GM23248 (cell line): ENCODE measurements around the gene PHB1. TPM values are rescaled to one million over a fixed set of nuclear protein-coding genes. Genes with fewer than 3 reads are reported as not detected.
"Not testable (repeated sequence)": the region's sequence is repeated elsewhere in the genome, so short reads cannot be mapped to it uniquely, and the experiment has no call there.

Experiments used
- DNase-seq: peaks from one replicate; pipeline ENCODE4 v3.0.0-alpha.2; 2015
- H2AFZ ChIP-seq: fragments of 200-600 bp; sonication (generic); 2 replicates; pipeline ENCODE4 v1.6.1; 2016; ENCODE audit warnings: antibody characterized with exemption
- H3F3A ChIP-seq: fragments of 200-600 bp; sonication (generic); 2 replicates; pipeline ENCODE4 v1.6.1; 2016; ENCODE audit warnings: mild to moderate bottlenecking, antibody characterized with exemption, mixed run types; ENCODE audit not compliant: insufficient read depth
- H3K27ac ChIP-seq: fragments of 200-600 bp; sonication (generic); 2 replicates; pipeline ENCODE4 v1.5.1; 2016; ENCODE audit warnings: mild to moderate bottlenecking
- H3K27me3 ChIP-seq: fragments of 200-600 bp; sonication (generic); replicated peaks from 2 replicates; pipeline ENCODE4 v1.6.1; 2016; ENCODE audit warnings: mild to moderate bottlenecking; ENCODE audit not compliant: insufficient read depth
- H3K36me3 ChIP-seq: fragments of 200-600 bp; sonication (generic); 2 replicates; pipeline ENCODE4 v1.6.1; 2016; ENCODE audit warnings: low read depth, mild to moderate bottlenecking
- H3K4me1 ChIP-seq: fragments of 200-600 bp; sonication (generic); 2 replicates; pipeline ENCODE4 v1.6.1; 2016; ENCODE audit warnings: mild to moderate bottlenecking; ENCODE audit not compliant: insufficient read depth
- H3K4me2 ChIP-seq: fragments of 200-600 bp; sonication (generic); one replicate; pipeline ENCODE4 v1.6.1; 2016; ENCODE audit warnings: mild to moderate bottlenecking; ENCODE audit not compliant: unreplicated experiment
- H3K4me3 ChIP-seq: fragments of 200-600 bp; sonication (generic); 2 replicates; pipeline ENCODE4 v1.5.1; 2016; ENCODE audit warnings: mild to moderate bottlenecking
- H3K79me2 ChIP-seq: fragments of 200-600 bp; sonication (generic); 2 replicates; pipeline ENCODE4 v1.6.1; 2016; ENCODE audit warnings: mild to moderate bottlenecking; ENCODE audit not compliant: insufficient read depth
- H3K9ac ChIP-seq: fragments of 200-600 bp; sonication (generic); 2 replicates; pipeline ENCODE4 v1.6.1; 2016; ENCODE audit warnings: mild to moderate bottlenecking
- H3K9me2 ChIP-seq: fragments of 200-600 bp; sonication (generic); 2 replicates; pipeline ENCODE4 v1.6.1; 2016; ENCODE audit warnings: mixed run types, mild to moderate bottlenecking, moderate library complexity; ENCODE audit not compliant: insufficient read depth
- H3K9me3 ChIP-seq: fragments of 200-600 bp; sonication (generic); one replicate; pipeline ENCODE4 v1.6.1; 2017; ENCODE audit warnings: low read depth
- H4K20me1 ChIP-seq: fragments of 200-600 bp; sonication (generic); 2 replicates; pipeline ENCODE4 v1.6.0; 2016; ENCODE audit not compliant: insufficient read depth
- EZH2 ChIP-seq: fragments of 200-600 bp; sonication (generic); IDR thresholded peaks from 2 replicates; pipeline ENCODE4 v1.6.1; 2018; ENCODE audit warnings: antibody characterized with exemption, mild to moderate bottlenecking; ENCODE audit not compliant: insufficient read depth, poor library complexity, severe bottlenecking
- EZH2phosphoT487 ChIP-seq: fragments of 200-600 bp; sonication (generic); IDR thresholded peaks from 2 replicates; pipeline ENCODE4 v1.6.1; 2018; ENCODE audit warnings: antibody characterized with exemption, moderate library complexity, mild to moderate bottlenecking, low read depth; ENCODE audit not compliant: insufficient read depth
- WGBS, 2 experiments: methylation state at CpG; one replicate each; pipeline ENCODE4 v1.1.6; 2015 to 2017; ENCODE audit warnings: low lambda C conversion rate in 2 of 2, low coverage in 1 of 2; ENCODE audit errors: missing lambda C conversion rate in 2 of 2; 5-methylcytosine and 5-hydroxymethylcytosine counted together
- in situ Hi-C: fragments of 300-500 bp; cut with MboI; formaldehyde crosslinking; loops from 2 replicates; pipeline ENCODE4 v1.15.0; 2020
- polyA plus RNA-seq: library from polyadenylated mRNA; unstranded; fragments of >200 nt; fragmentation: Nextera tagmentation; extraction: Ambion mirVana; gene quantifications from 2 replicates; pipeline ENCODE4 v1.2.1, GENCODE V29; 2016
- total RNA-seq: library from RNA; depleted of rRNA; stranded (reverse); fragments of >200 nt; shearing (Covaris generic); gene quantifications from 2 replicates; pipeline ENCODE4 v1.2.3, GENCODE V29; 2014

Gene PHB1
- total and polyA plus RNA-seq, 2 experiments from 2014 or later, result 107 to 177 TPM

- in situ Hi-C loops, result no loop called here
- Histone ChIP-seq H3K27me3 (no peaks in the 10 kb centered on the region), H3K4me2 (no peak overlapping the region), H3F3A (no peaks in the 10 kb centered on the region), H2AFZ (no peak overlapping the region), H3K27ac (no peak overlapping the region), H3K9me2 (no peaks in the 10 kb centered on the region), H3K4me3 (no peak overlapping the region), H3K79me2 (no peaks in the 10 kb centered on the region), H4K20me1 (no peaks in the 10 kb centered on the region), H3K36me3 (no peaks in the 10 kb centered on the region), H3K9me3 (no peaks in the 10 kb centered on the region), H3K9ac (no peak overlapping the region), H3K4me1 (no peaks in the 10 kb centered on the region)
- TF ChIP-seq EZH2phosphoT487 (no peak), EZH2 (no peak)
- WGBS, 2 experiments, result 46 to 61% methylated on average over 8 to 13 of the region's 13 CpGs
- DNase-seq, result no peak
Observed at GRCh38 chr17:49370971-49371834, 43.5 kb downstream of the PHB1 start.

- Histone ChIP-seq H3K9me2 (no peaks in the 10 kb centered on the region), H3K27me3 (no peaks in the 10 kb centered on the region), H3K9ac (no peak overlapping the region), H3K36me3 (no peaks in the 10 kb centered on the region), H3K9me3 (no peaks in the 10 kb centered on the region), H3K4me3 (no peak overlapping the region), H3F3A (no peaks in the 10 kb centered on the region), H3K4me2 (no peak overlapping the region), H3K4me1 (no peaks in the 10 kb centered on the region), H3K27ac (no peak overlapping the region), H2AFZ (no peak overlapping the region), H3K79me2 (no peaks in the 10 kb centered on the region), H4K20me1 (no peaks in the 10 kb centered on the region)
- in situ Hi-C loops, result no loop called here
- WGBS, 2 experiments, result 96 to 100% methylated on average over 1 of the region's 1 CpG
- no peak for TF ChIP-seq EZH2
- DNase-seq, result no peak
Observed at GRCh38 chr17:49369760-49370159, 44.9 kb downstream of the PHB1 start.

GRCh38 chr17:49369089-49369488, 45.6 kb downstream of the PHB1 start:
- Histone ChIP-seq H3K27me3 (no peaks in the 10 kb centered on the region), H3F3A (no peaks in the 10 kb centered on the region), H3K36me3 (no peaks in the 10 kb centered on the region), H2AFZ (no peak overlapping the region), H3K4me3 (no peak overlapping the region), H3K27ac (no peak overlapping the region), H4K20me1 (no peaks in the 10 kb centered on the region), H3K9ac (no peak overlapping the region), H3K4me1 (no peaks in the 10 kb centered on the region), H3K9me2 (no peaks in the 10 kb centered on the region), H3K79me2 (no peaks in the 10 kb centered on the region), H3K4me2 (no peak overlapping the region), H3K9me3 (no peaks in the 10 kb centered on the region)
- TF ChIP-seq EZH2phosphoT487 (no peak), EZH2 (no peak)
- no peak for DNase-seq
- in situ Hi-C loops, result no loop called here
- WGBS, 2 experiments, result 55 to 70% methylated on average over 1 of the region's 1 CpG

- WGBS, 2 experiments, result 12 to 14% methylated on average over 2 of the region's 2 CpGs
- Histone ChIP-seq H3K36me3 (no peaks in the 10 kb centered on the region), H3K9me3 (no peaks in the 10 kb centered on the region), H3F3A (no peaks in the 10 kb centered on the region; the same call in 1 of the 2 replicates), H3K4me2 (no peak overlapping the region), H3K27me3 (no peaks in the 10 kb centered on the region), H2AFZ (no peak overlapping the region), H3K27ac (no peak overlapping the region), H3K4me1 (no peaks in the 10 kb centered on the region), H3K9ac (no peak overlapping the region), H3K4me3 (no peak overlapping the region), H4K20me1 (0 out of 2 replicates have a peak, but pooled peaks cover 2% of the 10 kb centered on the region), H3K9me2 (no peaks in the 10 kb centered on the region), H3K79me2 (peaks cover 6% of the 10 kb centered on the region)
- peak; percentile 54 for DNase-seq
- TF ChIP-seq EZH2 (no peak), EZH2phosphoT487 (no peak)
- in situ Hi-C loops, result no loop called here
Observed at GRCh38 chr17:49365667-49366066, 49.0 kb downstream of the PHB1 start.

GRCh38 chr17:49365126-49365525, 49.6 kb downstream of the PHB1 start:
- H3K9me3 ChIP-seq, DNase-seq, in situ Hi-C loops, H3K4me2 ChIP-seq, H3K9me2 ChIP-seq, H3K27ac ChIP-seq, H3K4me1 ChIP-seq, H3K27me3 ChIP-seq, H2AFZ ChIP-seq, H3F3A ChIP-seq, H4K20me1 ChIP-seq, H3K4me3 ChIP-seq, H3K36me3 ChIP-seq, H3K9ac ChIP-seq: not testable (repeated sequence)
- H3K79me2 ChIP-seq, result peaks cover 12% of the 10 kb centered on the region
- 95 to 97% methylated on average over 10 of the region's 10 CpGs for WGBS, 2 experiments
